HEK293T (cell line): Measurements from ENCODE around the gene INPP5A.

Source experiments
- FOXM1 ChIP-seq: fragments of 450-650 bp; IDR thresholded peaks from 2 replicates; pipeline ENCODE4 v1.6.1; 2017; ENCODE audit warnings: mild to moderate bottlenecking, borderline replicate concordance
- SP1 ChIP-seq: fragments of 450-650 bp; IDR thresholded peaks from 2 replicates; pipeline ENCODE4 v1.6.1; 2017
- TARDBP ChIP-seq: fragments of 450-650 bp; IDR thresholded peaks from 2 replicates; pipeline ENCODE4 v1.6.1; 2016
- ZNF384 ChIP-seq: fragments of 450-650 bp; IDR thresholded peaks from 2 replicates; pipeline ENCODE4 v1.6.1; 2016

DNA sequence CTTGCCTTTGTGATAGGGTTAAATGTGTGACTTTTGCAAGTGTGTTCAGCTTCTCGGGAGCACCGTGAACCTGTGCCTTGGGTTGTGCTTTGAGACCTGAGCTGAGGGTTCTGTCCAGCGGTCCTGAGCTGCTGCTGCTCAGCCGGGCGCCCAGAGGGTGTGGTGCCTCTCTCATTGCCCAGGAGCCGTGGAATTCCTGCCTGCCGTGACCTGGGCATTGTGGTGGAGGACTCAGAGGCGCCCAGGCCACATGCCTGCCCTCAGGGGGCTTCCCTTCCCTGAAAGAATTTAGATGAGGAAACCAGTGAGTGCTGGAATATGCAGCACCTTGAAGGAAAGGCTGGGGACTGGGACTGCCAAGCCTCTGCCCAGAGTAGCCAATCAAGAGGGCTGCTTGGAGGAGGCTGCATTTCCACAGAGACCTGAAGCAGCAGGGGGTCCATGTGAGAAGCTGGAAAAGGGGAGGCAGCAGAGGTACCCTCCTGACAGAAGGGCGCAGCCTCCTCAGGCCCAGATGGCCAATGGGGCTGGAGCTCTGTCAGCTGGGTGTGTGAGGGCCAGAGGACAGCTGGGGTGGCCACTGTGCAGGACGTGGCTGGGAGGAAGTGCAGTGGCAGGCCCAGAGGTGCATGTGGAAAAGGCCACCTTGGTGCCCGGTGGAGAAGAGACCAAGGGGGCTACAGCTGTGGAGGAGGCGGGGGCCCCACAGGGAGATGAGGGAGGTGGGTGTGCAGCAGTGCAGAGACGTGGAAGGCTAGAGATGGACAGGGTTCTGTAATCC is 141.0 kb downstream of the INPP5A start:
- TF ChIP-seq ZNF384 (no peak), FOXM1 (no peak), SP1 (no peak), TARDBP (no peak)
